GM23338 (cell line): ENCODE data around the gene IDH2. TPM values are rescaled to one million over a fixed set of nuclear protein-coding genes. Genes with fewer than 3 reads are reported as not detected.

Experiments used
- ATAC-seq: fragments of 200-7000 bp; cut with Tn5 transposase; 3 replicates; pipeline ENCODE4 v1.9.1; 2020
- DNase-seq: peaks from one replicate; pipeline ENCODE4 v3.0.0-alpha.2; 2015; ENCODE audit warnings: low spot score
- H2AFZ ChIP-seq: fragments of 200-600 bp; sonication (generic); 2 replicates; pipeline ENCODE4 v1.8.0; 2016; ENCODE audit warnings: antibody characterized with exemption, mild to moderate bottlenecking, moderate library complexity
- H3F3A ChIP-seq: fragments of 200-600 bp; sonication (generic); replicated peaks from 2 replicates; pipeline ENCODE4 v1.8.0; 2017; ENCODE audit warnings: antibody characterized with exemption, mixed run types, low read depth
- H3K27ac ChIP-seq: fragments of 200-600 bp; sonication (generic); 2 replicates; pipeline ENCODE4 v1.6.1; 2016; ENCODE audit warnings: low read depth
- H3K27me3 ChIP-seq: fragments of 200-600 bp; sonication (generic); 2 replicates; pipeline ENCODE4 v1.8.0; 2016; ENCODE audit warnings: mild to moderate bottlenecking, mixed run types, moderate library complexity; ENCODE audit not compliant: insufficient read depth
- H3K36me3 ChIP-seq: fragments of 200-600 bp; sonication (generic); 2 replicates; pipeline ENCODE4 v1.8.0; 2016; ENCODE audit warnings: mild to moderate bottlenecking; ENCODE audit not compliant: insufficient read depth
- H3K4me1 ChIP-seq: fragments of 200-600 bp; sonication (generic); 2 replicates; pipeline ENCODE4 v1.8.0; 2016; ENCODE audit warnings: mild to moderate bottlenecking, moderate library complexity; ENCODE audit not compliant: insufficient read depth
- H3K4me2 ChIP-seq: fragments of 200-600 bp; sonication (generic); 2 replicates; pipeline ENCODE4 v1.7.1; 2017; ENCODE audit warnings: mixed run types
- H3K4me3 ChIP-seq: fragments of 200-600 bp; sonication (generic); 2 replicates; pipeline ENCODE4 v1.6.1; 2016; ENCODE audit warnings: mixed run types
- H3K79me2 ChIP-seq: fragments of 200-600 bp; sonication (generic); replicated peaks from 2 replicates; pipeline ENCODE4 v1.8.0; 2017; ENCODE audit warnings: mild to moderate bottlenecking; ENCODE audit not compliant: insufficient read depth
- H3K9me2 ChIP-seq: fragments of 200-600 bp; sonication (generic); 2 replicates; pipeline ENCODE4 v1.8.0; 2017; ENCODE audit not compliant: insufficient read depth
- H4K20me1 ChIP-seq: fragments of 200-600 bp; sonication (generic); replicated peaks from 2 replicates; pipeline ENCODE4 v1.8.0; 2017; ENCODE audit warnings: mild to moderate bottlenecking; ENCODE audit not compliant: insufficient read depth
- H3K27ac Mint-ChIP-seq: 2 replicates; pipeline ENCODE4 v1.8.0; 2020; ENCODE audit warnings: inconsistent platforms, mild to moderate bottlenecking, moderate library complexity, mixed read lengths
- H3K27me3 Mint-ChIP-seq: 3 replicates; pipeline ENCODE4 v1.8.0; 2022; ENCODE audit warnings: low read depth, mild to moderate bottlenecking, moderate library complexity, mixed read lengths, inconsistent platforms; ENCODE audit not compliant: insufficient read depth, poor library complexity
- H3K36me3 Mint-ChIP-seq: 3 replicates; pipeline ENCODE4 v1.8.0; 2021; ENCODE audit warnings: low read depth, mild to moderate bottlenecking, inconsistent platforms, moderate library complexity, mixed read lengths
- H3K4me1 Mint-ChIP-seq: 3 replicates; pipeline ENCODE4 v1.8.0; 2020; ENCODE audit warnings: mild to moderate bottlenecking, inconsistent platforms, mixed read lengths
- H3K4me3 Mint-ChIP-seq: 3 replicates; pipeline ENCODE4 v1.8.0; 2021; ENCODE audit warnings: moderate library complexity, mild to moderate bottlenecking, inconsistent platforms, mixed read lengths
- H3K9me3 Mint-ChIP-seq: 3 replicates; pipeline ENCODE4 v1.8.0; 2020; ENCODE audit warnings: moderate library complexity, mild to moderate bottlenecking, inconsistent platforms, mixed read lengths
- CREB1 ChIP-seq: fragments of 250-450 bp; sonication (Bioruptor Pico); IDR thresholded peaks from 2 replicates; pipeline ENCODE4 v1.5.0; 2020; ENCODE audit warnings: low read depth, mild to moderate bottlenecking, moderate library complexity
- CTCF ChIP-seq, 2 experiments: fragments of 200-600 bp in 1 of 2; sonication (generic) in 1 of 2; conservative IDR thresholded peaks; 2 replicates each; pipeline versions ENCODE4 v1.5.1 to v1.6.1; 2016 to 2017; ENCODE audit warnings: antibody characterized with exemption in 2 of 2, low read depth in 2 of 2, mild to moderate bottlenecking in 2 of 2, moderate library complexity in 1 of 2
- EZH2 ChIP-seq: fragments of 200-600 bp; sonication (generic); IDR thresholded peaks from one replicate; pipeline ENCODE4 v1.8.0; 2017; ENCODE audit warnings: antibody characterized with exemption, mild to moderate bottlenecking, low read depth; ENCODE audit not compliant: unreplicated experiment
- EZH2phosphoT487 ChIP-seq: fragments of 200-600 bp; sonication (generic); IDR thresholded peaks from one replicate; pipeline ENCODE4 v1.8.1; 2018; ENCODE audit warnings: antibody characterized with exemption; ENCODE audit not compliant: unreplicated experiment
- JUNB ChIP-seq: IDR thresholded peaks from one replicate; pipeline ENCODE4 v1.6.1; 2016; ENCODE audit warnings: antibody characterized with exemption; ENCODE audit not compliant: unreplicated experiment
- NANOG ChIP-seq: IDR thresholded peaks from 2 replicates; pipeline ENCODE4 v1.6.1; 2016; ENCODE audit warnings: antibody characterized with exemption, borderline replicate concordance
- POLR2AphosphoS5 ChIP-seq: IDR thresholded peaks from 2 replicates; pipeline ENCODE4 v1.6.1; 2016; ENCODE audit warnings: antibody characterized with exemption, low read depth
- REST ChIP-seq: IDR thresholded peaks from one replicate; pipeline ENCODE4 v1.6.1; 2018; ENCODE audit warnings: antibody characterized with exemption; ENCODE audit not compliant: unreplicated experiment
- STAT1 ChIP-seq: IDR thresholded peaks from one replicate; pipeline ENCODE4 v1.6.1; 2016; ENCODE audit warnings: antibody characterized with exemption; ENCODE audit not compliant: unreplicated experiment
- ZNF331 ChIP-seq: fragments of 250-450 bp; sonication (Bioruptor Pico); IDR thresholded peaks from 2 replicates; pipeline ENCODE4 v1.5.0; 2020; ENCODE audit warnings: low read depth, mild to moderate bottlenecking, moderate library complexity
- ZNF462 ChIP-seq: fragments of 250-450 bp; sonication (Bioruptor Pico); IDR thresholded peaks from 2 replicates; pipeline ENCODE4 v1.5.0; 2020; ENCODE audit warnings: mild to moderate bottlenecking, moderate library complexity
- polyA plus RNA-seq: library from polyadenylated mRNA; unstranded; fragments of >200 nt; fragmentation: Nextera tagmentation; extraction: Ambion mirVana; gene quantifications from 2 replicates; pipeline ENCODE4 v1.2.1, GENCODE V29; 2016
- total RNA-seq: library from RNA; depleted of rRNA; stranded (reverse); fragments of >200 nt; shearing (Covaris generic); gene quantifications from 2 replicates; pipeline ENCODE4 v1.2.3, GENCODE V29; 2014

IDH2 gene
- total and polyA plus RNA-seq, 2 experiments from 2014 or later: 54.9 to 64.0 TPM

GRCh38 chr15:90095521-90095959, 6.7 kb downstream of the IDH2 start:
- DNase-seq (peak; percentile 49), ATAC-seq (peak; percentile 83)
- Mint-ChIP-seq H3K9me3 (peaks cover 13% of the 10 kb centered on the region), H3K27me3 (peaks cover 16% of the 10 kb centered on the region), H3K4me1 (peaks cover 22% of the 10 kb centered on the region), H3K36me3 (peaks cover 16% of the 10 kb centered on the region), H3K27ac (no peak overlapping the region), H3K4me3 (no peak overlapping the region)
- no peak overlapping the region for H2AFZ ChIP-seq
- TF ChIP-seq ZNF462 (no peak), CREB1 (CRISPR knock-in tag) (no peak), EZH2 (no peak), NANOG (no peak), STAT1 (no peak), CTCF (conservative IDR thresholded peaks at IDR 0.05; ENCODE audit: low read depth in 2 of 2) (no peak), POLR2AphosphoS5 (no peak), JUNB (no peak), REST (no peak), EZH2phosphoT487 (no peak), ZNF331 (CRISPR knock-in tag) (no peak)
- peaks cover 5% of the 10 kb centered on the region for H3K79me2 ChIP-seq
- no peaks in the 10 kb centered on the region for H3K9me2 ChIP-seq
- no peak overlapping the region for H3K27ac ChIP-seq
- H3K4me3 ChIP-seq: no peak overlapping the region
- H3K4me1 ChIP-seq: no peaks in the 10 kb centered on the region
- H3K27me3 ChIP-seq: 0 out of 2 replicates have a peak, but pooled peaks cover under 1% of the 10 kb centered on the region
- 0 out of 2 replicates have a peak, but pooled peaks cover 4% of the 10 kb centered on the region for H3F3A ChIP-seq
- H3K4me2 ChIP-seq: no peak overlapping the region
- H3K36me3 ChIP-seq: no peaks in the 10 kb centered on the region
- H4K20me1 ChIP-seq: peaks cover 20% of the 10 kb centered on the region
